Natural killer cell treated with Interleukin-12 subunit alpha and Interleukin-12 subunit beta and Interleukin-15 and Interleukin-18, amount 100 ng/mL, for 72 hours (primary cell): Measurements from ENCODE around the gene LSM14A. TPM values are rescaled to one million over a fixed set of nuclear protein-coding genes. Genes with fewer than 3 reads are reported as not detected.
A peak's percentile ranks its signal among the peaks of the same experiment; 100 is the strongest.

Experiments
- ATAC-seq, 2 donors: fragments of 150-1000 bp; cut with Tn5 transposase in 1 of 2; sonication (Bioruptor Pico), chemical (Tn5 transposase) in 1 of 2; 2 replicates each; pipeline ENCODE4 v1.10.0; 2021
- DNase-seq: peaks from one replicate; pipeline ENCODE4 v3.0.0; 2022; ENCODE audit warnings: low spot score
- H3K27ac Mint-ChIP-seq, 2 donors: 1 replicate in 1 of 2; 2 replicates in 1 of 2; pipeline ENCODE4 v1.8.0; 2022; ENCODE audit warnings: mixed read lengths in 2 of 2, mild to moderate bottlenecking in 1 of 2, moderate library complexity in 1 of 2
- H3K27me3 Mint-ChIP-seq, 2 donors: 1 replicate in 1 of 2; 2 replicates in 1 of 2; pipeline ENCODE4 v1.8.0; 2022; ENCODE audit warnings: mixed read lengths in 2 of 2
- H3K36me3 Mint-ChIP-seq: one replicate; pipeline ENCODE4 v1.8.0; 2022; ENCODE audit warnings: mixed read lengths
- H3K4me1 Mint-ChIP-seq, 2 donors: 1 replicate in 1 of 2; 2 replicates in 1 of 2; pipeline ENCODE4 v1.8.0; 2022; ENCODE audit warnings: low read depth in 2 of 2, mixed read lengths in 2 of 2, mild to moderate bottlenecking in 1 of 2
- H3K4me3 Mint-ChIP-seq: one replicate; pipeline ENCODE4 v1.8.0; 2022; ENCODE audit warnings: mixed read lengths
- H3K9me3 Mint-ChIP-seq: 2 replicates; pipeline ENCODE4 v1.8.0; 2022; ENCODE audit warnings: mixed read lengths
- total RNA-seq, 2 donors: library from RNA; stranded (reverse); gene quantifications; one replicate each; pipeline ENCODE4 v1.2.3, GENCODE V29; 2022

LSM14A gene
- total RNA-seq, 2 donors from 2014 or later: 119 to 135 TPM

GRCh38 chr19:34269968-34270621, 97.8 kb downstream of the LSM14A start:
- peak overlapping the region; percentile 58 for H3K4me3 Mint-ChIP-seq
- H3K4me1 Mint-ChIP-seq: peaks cover 33 to 35% of the 10 kb centered on the region in 2 donors
- H3K36me3 Mint-ChIP-seq: no peaks in the 10 kb centered on the region
- peak overlapping the region; percentile 36 to 72 for H3K27ac Mint-ChIP-seq
- ATAC-seq (peak; percentile 86 to 88), DNase-seq (peak; percentile 74)
- H3K27me3 Mint-ChIP-seq: no peaks in the 10 kb centered on the region
- no peaks in the 10 kb centered on the region for H3K9me3 Mint-ChIP-seq

DNA sequence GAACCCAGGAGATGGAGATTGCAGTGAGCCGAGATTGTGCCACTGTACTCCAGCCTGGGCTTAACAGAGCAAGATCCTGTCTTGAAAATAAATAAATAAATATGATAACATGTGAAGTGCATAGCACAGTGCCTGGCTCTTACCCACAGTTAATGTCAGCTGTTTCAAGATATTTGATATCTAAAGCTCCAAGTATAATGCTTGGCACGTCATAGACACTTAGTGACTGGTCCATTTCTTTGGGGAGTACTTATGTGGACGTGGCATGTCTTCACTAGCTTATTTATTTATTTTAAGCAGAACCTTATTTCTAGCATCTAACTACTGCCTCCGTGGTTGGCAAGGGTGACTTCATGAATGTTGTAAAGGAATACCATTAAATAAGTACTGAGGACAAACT, 100.8 kb downstream of the LSM14A start:
- peaks cover 39 to 41% of the 10 kb centered on the region in 2 donors for H3K4me1 Mint-ChIP-seq
- no peaks in the 10 kb centered on the region for H3K9me3 Mint-ChIP-seq
- no peak overlapping the region for H3K27ac Mint-ChIP-seq
- no peaks in the 10 kb centered on the region for H3K27me3 Mint-ChIP-seq
- H3K4me3 Mint-ChIP-seq: no peak overlapping the region
- no peaks in the 10 kb centered on the region for H3K36me3 Mint-ChIP-seq
- no peak for DNase-seq
- ATAC-seq: no peak

DNA sequence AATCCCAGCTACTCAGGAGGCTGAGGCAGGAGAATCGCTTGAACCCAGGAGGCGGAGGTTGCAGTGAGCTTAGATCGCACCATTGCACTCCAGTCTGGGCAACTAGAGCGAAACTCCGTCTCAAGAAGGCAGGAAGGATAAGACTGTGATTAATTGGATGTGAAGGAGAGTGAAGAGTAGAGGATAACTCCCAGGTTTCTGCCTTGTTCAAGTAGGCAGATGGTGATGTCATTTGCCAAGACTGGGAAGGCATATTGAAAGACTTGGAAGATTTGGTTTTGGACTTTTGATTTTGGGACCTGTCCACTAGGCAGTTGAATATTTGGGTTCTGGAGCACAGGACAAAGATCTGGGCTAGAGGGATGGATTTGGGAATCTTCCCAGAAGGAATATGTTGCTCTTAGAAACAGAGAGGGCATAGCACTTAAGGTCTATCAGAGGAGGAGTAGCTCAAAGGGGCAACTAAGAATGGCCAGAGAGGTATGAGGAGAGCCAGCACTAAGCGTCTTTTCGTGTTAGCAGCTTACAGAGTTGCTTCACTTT, 102.1 kb downstream of the LSM14A start:
- ATAC-seq (no peak), DNase-seq (no peak)
- no peaks in the 10 kb centered on the region for H3K27me3 Mint-ChIP-seq
- no peaks in the 10 kb centered on the region for H3K9me3 Mint-ChIP-seq
- H3K36me3 Mint-ChIP-seq: no peaks in the 10 kb centered on the region
- H3K4me3 Mint-ChIP-seq: no peak overlapping the region
- H3K4me1 Mint-ChIP-seq: peaks cover 30 to 34% of the 10 kb centered on the region in 2 donors
- H3K27ac Mint-ChIP-seq: no peak overlapping the region

DNA sequence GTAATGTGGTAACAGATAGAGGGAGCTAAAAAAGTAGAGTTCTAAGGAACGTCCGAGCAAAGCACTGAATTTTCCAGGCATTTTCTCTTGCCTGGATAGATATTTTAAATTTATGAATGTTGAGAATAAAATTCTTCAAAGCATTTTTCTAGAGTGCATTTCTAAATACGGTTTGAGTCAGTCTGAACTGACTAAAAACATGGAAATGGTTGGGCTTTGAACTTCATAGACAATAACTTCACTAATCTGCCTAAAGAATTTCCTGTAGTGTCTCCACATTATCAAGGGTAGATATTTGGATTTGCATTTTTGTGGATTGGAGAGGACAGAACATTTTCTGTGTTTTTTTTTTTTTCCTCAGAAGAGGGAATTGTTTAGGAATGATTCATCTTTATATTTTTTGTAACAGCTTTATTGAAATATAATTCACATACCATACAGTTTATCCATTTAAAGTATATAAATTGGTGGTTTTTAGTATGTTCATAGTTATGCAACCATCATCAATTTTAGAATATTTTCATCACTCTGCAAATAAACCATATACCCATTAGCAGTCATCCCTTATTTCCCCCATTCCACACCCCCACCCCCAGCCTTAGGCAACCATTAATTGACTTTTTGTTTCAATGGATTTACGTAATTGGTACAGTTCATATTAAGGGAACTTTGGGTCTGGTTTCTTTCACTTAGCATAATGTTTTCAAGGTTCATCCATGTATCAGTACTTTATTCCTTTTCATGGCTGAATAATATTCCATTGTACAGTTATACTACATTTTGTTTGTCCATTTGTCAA, 102.7 kb downstream of the LSM14A start:
- H3K4me3 Mint-ChIP-seq: no peak overlapping the region
- no peaks in the 10 kb centered on the region for H3K27me3 Mint-ChIP-seq
- H3K9me3 Mint-ChIP-seq: no peaks in the 10 kb centered on the region
- peaks cover 25 to 28% of the 10 kb centered on the region in 2 donors for H3K4me1 Mint-ChIP-seq
- ATAC-seq (no peak), DNase-seq (no peak)
- no peaks in the 10 kb centered on the region for H3K36me3 Mint-ChIP-seq
- H3K27ac Mint-ChIP-seq: no peak overlapping the region

DNA sequence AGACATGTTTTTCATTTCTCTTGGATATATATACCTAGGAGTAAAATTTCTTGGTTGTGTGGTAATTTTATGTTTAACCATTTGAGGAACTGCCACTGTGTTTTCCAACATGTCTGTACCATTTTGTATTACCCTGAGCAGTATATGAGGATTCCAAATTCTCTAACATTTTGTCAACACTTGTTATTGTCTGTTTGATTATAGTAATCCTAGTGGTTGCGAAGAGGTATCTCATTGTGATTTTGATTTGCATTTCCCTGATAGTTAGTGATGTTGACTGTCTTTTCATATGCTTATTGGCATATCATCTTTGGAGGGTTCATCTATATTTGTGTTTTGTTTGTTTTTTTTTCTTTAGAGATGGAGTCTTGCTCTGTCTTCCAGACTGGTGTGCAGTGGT, 103.4 kb downstream of the LSM14A start:
- ATAC-seq (no peak), DNase-seq (no peak)
- Mint-ChIP-seq H3K9me3 (no peaks in the 10 kb centered on the region), H3K27me3 (no peaks in the 10 kb centered on the region), H3K27ac (no peak overlapping the region), H3K4me1 (peaks cover 18 to 21% of the 10 kb centered on the region in 2 donors), H3K4me3 (no peak overlapping the region), H3K36me3 (no peaks in the 10 kb centered on the region)

- no peak overlapping the region for H3K27ac Mint-ChIP-seq
- ATAC-seq: no peak
- H3K27me3 Mint-ChIP-seq: no peaks in the 10 kb centered on the region
These were observed 104.3 kb downstream of the LSM14A start for GRCh38 chr19:34276614-34277013.

GRCh38 chr19:34277244-34277643, 104.9 kb downstream of the LSM14A start:
- Mint-ChIP-seq H3K27ac (no peak overlapping the region), H3K36me3 (no peaks in the 10 kb centered on the region), H3K4me1 (peaks cover 11 to 17% of the 10 kb centered on the region in 2 donors), H3K27me3 (no peaks in the 10 kb centered on the region), H3K9me3 (no peaks in the 10 kb centered on the region), H3K4me3 (no peak overlapping the region)
- DNase-seq (no peak), ATAC-seq (no peak)

More at GRCh38 chr19:34276614-34277013, 104.3 kb downstream of the LSM14A start:
- DNase-seq: no peak
- H3K4me1 Mint-ChIP-seq: peaks cover 16 to 20% of the 10 kb centered on the region in 2 donors
- H3K9me3 Mint-ChIP-seq: no peaks in the 10 kb centered on the region
- no peaks in the 10 kb centered on the region for H3K36me3 Mint-ChIP-seq
- H3K4me3 Mint-ChIP-seq: no peak overlapping the region

DNA sequence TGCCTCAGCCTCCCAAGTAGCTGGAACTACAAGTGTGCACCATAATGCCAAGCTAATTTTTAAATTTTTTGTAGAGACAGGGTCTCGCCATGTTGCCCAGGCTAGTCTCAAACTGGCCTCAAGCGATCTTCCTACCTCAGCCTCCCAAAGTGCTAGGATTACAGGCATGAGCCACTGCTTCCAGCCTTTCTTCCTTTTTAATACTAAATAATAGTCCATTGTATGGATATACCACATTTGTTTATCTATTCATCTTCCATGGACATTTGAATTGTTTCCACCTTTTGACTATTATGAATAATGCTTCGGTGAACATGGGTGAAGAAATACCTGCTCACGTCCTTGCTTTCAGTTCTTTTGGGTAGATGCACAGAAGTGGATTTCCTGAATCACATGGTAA, 106.5 kb downstream of the LSM14A start:
- Mint-ChIP-seq H3K27me3 (no peaks in the 10 kb centered on the region), H3K4me1 (peaks cover 14 to 17% of the 10 kb centered on the region in 2 donors), H3K9me3 (no peaks in the 10 kb centered on the region), H3K36me3 (no peaks in the 10 kb centered on the region), H3K4me3 (no peak overlapping the region), H3K27ac (no peak overlapping the region)
- no peak for DNase-seq
- no peak for ATAC-seq

Other genes starting within 250 kb of the LSM14A start
- gene GARRE1, start 82.0 kb downstream of the LSM14A start, total RNA-seq: 10 to 100 TPM in 1 of 2 donors, 1 to 10 TPM in 1; 9.6 to 13.3 TPM
- 100 to 1,000 TPM; 394 to 516 TPM for gene GPI, start 192.7 kb downstream of the LSM14A start, total RNA-seq
- 10 to 100 TPM; 18.2 to 28.4 TPM for gene PDCD2L, start 231.9 kb downstream of the LSM14A start, total RNA-seq